ENCODE data around the gene RBSN.

GRCh38 chr3:15096046-15096445 is 2.9 kb downstream of the RBSN start:
- no peak for TF ChIP-seq CTCF (IDR thresholded peaks at IDR 0.05)
- no peak for TF ChIP-seq POLR2AphosphoS5 (IDR thresholded peaks at IDR 0.05)
- TF ChIP-seq POLR2A (IDR thresholded peaks at IDR 0.05) = no peak

Measured in suprapubic skin (tissue), 4 donors.